ENCODE results near the gene CIAO3.

CIAO3 gene

GRCh38 chr16:727291-727977, 13.4 kb downstream of the CIAO3 start:
- no peak for TF ChIP-seq CTCF (IDR thresholded peaks at IDR 0.05; ENCODE audit: borderline replicate concordance, control extremely low read depth, extremely low read depth, insufficient read depth, missing control alignments)
- DNase-seq (ENCODE audit: low spot score), result peak; percentile 70
- in situ Hi-C loops (cut with MboI; ENCODE audit: low sequenced_read_pairs, unreplicated experiment), result no loop called here

DNA sequence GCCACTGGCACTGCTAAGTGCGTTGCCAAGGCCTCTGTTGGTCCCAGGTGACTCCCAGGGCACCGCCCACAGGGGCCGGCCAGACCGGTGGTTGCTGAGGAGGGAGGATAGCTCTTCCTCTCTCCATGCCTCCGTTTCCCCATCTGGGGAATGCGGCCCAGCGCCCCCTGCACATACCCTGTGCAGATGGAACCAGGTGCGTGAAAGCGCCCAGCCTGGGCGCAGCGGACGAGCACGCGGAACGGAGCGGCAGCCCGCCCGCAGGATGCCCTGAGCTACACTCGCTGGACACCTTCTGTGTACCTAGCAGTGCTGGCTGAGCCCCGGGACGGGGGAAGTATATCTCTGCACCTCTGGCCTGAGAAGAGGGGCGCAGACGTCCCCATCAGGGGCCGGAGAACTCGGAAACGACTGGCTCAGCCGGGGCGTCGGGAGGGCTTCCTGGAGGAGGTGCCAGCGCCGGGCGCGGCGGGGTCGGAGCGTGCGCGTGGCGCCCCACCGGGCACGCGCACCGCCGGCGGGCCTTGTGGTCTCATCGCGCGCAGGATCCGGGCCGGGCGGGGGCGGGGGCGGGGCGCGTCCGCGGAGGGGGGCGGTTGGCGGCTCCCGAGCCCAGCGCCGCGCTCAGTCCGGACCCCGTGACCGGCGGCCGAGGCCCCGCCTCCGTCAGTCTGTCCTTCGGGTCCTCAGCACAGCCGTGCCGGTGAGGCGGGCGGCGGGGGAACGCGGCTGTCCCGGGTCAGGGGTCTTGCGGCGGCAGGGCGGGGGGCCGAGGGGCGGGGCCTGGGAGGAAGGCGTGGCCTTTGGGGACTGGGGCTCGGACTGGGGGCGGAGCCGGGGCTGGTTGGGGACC, 14.1 kb downstream of the CIAO3 start, which contains the start of the genes CCDC78 and HAGHL:
TSS of gene CCDC78 (minus strand) at position 6 of the 853 bp plus-strand sequence. CDS start 76 bp downstream, outside the sequence.
TSS of gene HAGHL (plus strand) at position 669 of the 853 bp plus-strand sequence. CDS start 404 bp downstream, outside the sequence.
- in situ Hi-C loops (cut with MboI; ENCODE audit: low sequenced_read_pairs, unreplicated experiment), result no loop called here

GRCh38 chr16:726188-726437, 14.7 kb downstream of the CIAO3 start:
- in situ Hi-C loops (cut with MboI; ENCODE audit: low sequenced_read_pairs, unreplicated experiment), result no loop called here
- no peak for TF ChIP-seq CTCF (IDR thresholded peaks at IDR 0.05; ENCODE audit: borderline replicate concordance, control extremely low read depth, extremely low read depth, insufficient read depth, missing control alignments)
- no peak for DNase-seq (ENCODE audit: low spot score)

More for the DNA sequence above, 14.1 kb downstream of the CIAO3 start, which contains the start of the genes CCDC78 and HAGHL:
- no peak for TF ChIP-seq CTCF (IDR thresholded peaks at IDR 0.05; ENCODE audit: borderline replicate concordance, control extremely low read depth, extremely low read depth, insufficient read depth, missing control alignments)
- peak; percentile 85 for DNase-seq (ENCODE audit: low spot score)

- TF ChIP-seq CTCF (IDR thresholded peaks at IDR 0.05; ENCODE audit: borderline replicate concordance, control extremely low read depth, extremely low read depth, insufficient read depth, missing control alignments), result no peak
- in situ Hi-C loops (cut with MboI; ENCODE audit: low sequenced_read_pairs, unreplicated experiment), result no loop called here
- DNase-seq (ENCODE audit: low spot score), result no peak
Observed at GRCh38 chr16:725463-726187, 15.2 kb downstream of the CIAO3 start.

DNA sequence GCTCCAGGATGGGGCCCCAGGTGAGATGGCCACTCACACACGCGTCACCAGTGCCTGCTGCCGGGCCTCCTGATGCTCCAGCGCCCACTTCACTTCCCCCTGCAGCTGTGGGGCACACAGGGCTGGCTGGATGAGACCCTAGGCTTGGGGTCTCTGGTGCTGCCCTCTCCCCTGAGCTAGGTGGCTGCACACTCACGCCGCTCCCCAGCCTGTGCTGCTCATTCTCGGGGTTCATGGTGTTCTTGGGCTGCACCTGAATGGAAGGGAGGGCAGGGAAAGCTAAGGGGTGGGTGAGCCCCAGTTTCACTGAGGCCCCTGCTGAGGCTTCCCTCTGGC, 15.8 kb downstream of the CIAO3 start:
- no peak for DNase-seq (ENCODE audit: low spot score)
- in situ Hi-C loops (cut with MboI; ENCODE audit: low sequenced_read_pairs, unreplicated experiment), result no loop called here

More for the DNA sequence above, 15.8 kb downstream of the CIAO3 start:
- no peak for TF ChIP-seq CTCF (IDR thresholded peaks at IDR 0.05; ENCODE audit: borderline replicate concordance, control extremely low read depth, extremely low read depth, insufficient read depth, missing control alignments)
